K562 (cell line): Measurements from ENCODE around the gene ZKSCAN1. TPM values are rescaled to one million over a fixed set of nuclear protein-coding genes. Genes with fewer than 3 reads are reported as not detected.
A peak's percentile ranks its signal among the peaks of the same experiment; 100 is the strongest.
"Not testable (repeated sequence)": the region's sequence is repeated elsewhere in the genome, so short reads cannot be mapped to it uniquely, and the experiment has no call there.

Experiments used
- ATAC-seq: fragments of 200-7000 bp; cut with Tn5 transposase; 3 replicates; pipeline ENCODE4 v1.9.1; 2020; ENCODE audit warnings: moderate library complexity
- BruUV-seq: library from RNA; stranded (reverse); fragments of 400-500 nt; replicated peaks from 2 replicates; lab custom pipeline; 2021; lab: Mats Ljungman, UMichigan
- CTCF ChIA-PET: fragments of 300-600 bp; formaldehyde crosslinking; extraction: SDS; loops from one replicate; lab custom pipeline; 2021; ENCODE audit warnings: low intra/inter-chr PET ratio; lab: Yijun Ruan, JAX
- POLR2A ChIA-PET: fragments of 300-600, 350-650 bp; sonication (Branson Sonifier 250); formaldehyde crosslinking; extraction: SDS; loops from one replicate; lab custom pipeline; 2021; ENCODE audit warnings: antibody characterized with exemption, inconsistent platforms; lab: Yijun Ruan, JAX
- DNase-seq, 4 experiments: peaks; one replicate each; pipeline versions ENCODE4 v3.0.0 to v3.0.0-alpha.2; 2011 to 2018; ENCODE audit warnings: low spot score in 3 of 4, mixed read lengths in 3 of 4; ENCODE audit errors: extremely low read depth in 1 of 4
- FAIRE-seq: peaks from 2 replicates; lab custom pipeline; 2011; peaks lifted over from hg19 to GRCh38; lab: Jason Lieb, UNC
- H2AFZ ChIP-seq: 2 replicates; pipeline ENCODE4 v1.6.0; 2011; ENCODE audit warnings: low read depth, low read length, control low read depth, inconsistent platforms
- H3K27ac ChIP-seq: fragments of 200-600 bp; 3 replicates; pipeline ENCODE4 v1.8.0; 2011; ENCODE audit warnings: low read depth, mild to moderate bottlenecking, control low read depth, inconsistent platforms, low read length, moderate library complexity, mixed read lengths; ENCODE audit errors: extremely low read depth
- H3K27me3 ChIP-seq, 2 experiments: fragments of 300-600 bp in 1 of 2; 2 replicates in 1 of 2; 3 replicates in 1 of 2; pipeline versions ENCODE4 v1.6.0 to v1.8.0; 2011; ENCODE audit warnings: inconsistent platforms in 2 of 2, low read length in 2 of 2, mild to moderate bottlenecking in 1 of 2, mixed read lengths in 1 of 2, moderate library complexity in 1 of 2; ENCODE audit not compliant: control insufficient read depth in 2 of 2, insufficient read depth in 2 of 2
- H3K36me3 ChIP-seq: fragments of 300-600 bp; 3 replicates; pipeline ENCODE4 v1.8.0; 2011; ENCODE audit warnings: mild to moderate bottlenecking, low read length, inconsistent platforms; ENCODE audit not compliant: control insufficient read depth, insufficient read depth
- H3K4me1 ChIP-seq, 2 experiments: fragments of 200-600 bp in 1 of 2; replicated peaks in 1 of 2; 2 replicates in 1 of 2; 3 replicates in 1 of 2; pipeline versions ENCODE4 v1.5.1 to v1.8.0; 2011; ENCODE audit warnings: inconsistent platforms in 2 of 2, low read length in 2 of 2, mild to moderate bottlenecking in 1 of 2, mixed read lengths in 1 of 2, moderate library complexity in 1 of 2; ENCODE audit not compliant: control insufficient read depth in 2 of 2, insufficient read depth in 2 of 2
- H3K4me2 ChIP-seq: 2 replicates; pipeline ENCODE4 v1.6.1; 2011; ENCODE audit warnings: low read length, control low read depth, inconsistent platforms, mixed read lengths; ENCODE audit not compliant: insufficient read depth
- H3K4me3 ChIP-seq: fragments of 200-600 bp; sonication (generic), shearing (Covaris generic); 2 replicates; pipeline ENCODE4 v1.5.1; 2016; ENCODE audit warnings: control low read depth, inconsistent platforms
- H3K79me2 ChIP-seq: fragments of 200-600 bp; 3 replicates; pipeline ENCODE4 v1.8.0; 2011; ENCODE audit warnings: low read length, inconsistent platforms; ENCODE audit not compliant: control insufficient read depth, insufficient read depth
- H3K9ac ChIP-seq, 2 experiments: 2 replicates each; pipeline versions ENCODE4 v1.6.0 to v1.6.1; 2011; ENCODE audit warnings: low read depth in 2 of 2, low read length in 2 of 2, control low read depth in 1 of 2, inconsistent platforms in 1 of 2, mild to moderate bottlenecking in 1 of 2, mixed read lengths in 1 of 2; ENCODE audit not compliant: insufficient read depth in 1 of 2
- H3K9me1 ChIP-seq: one replicate; pipeline ENCODE4 v1.6.0; 2011; ENCODE audit warnings: inconsistent platforms, mild to moderate bottlenecking, low read length, moderate library complexity; ENCODE audit not compliant: control insufficient read depth, insufficient read depth
- H3K9me3 ChIP-seq: replicated peaks from 2 replicates; pipeline ENCODE4 v1.5.1; 2011; ENCODE audit warnings: low read depth, low read length, inconsistent platforms; ENCODE audit not compliant: control insufficient read depth, insufficient read depth
- H4K20me1 ChIP-seq: replicated peaks from 2 replicates; pipeline ENCODE4 v1.6.1; 2011; ENCODE audit warnings: low read length, inconsistent platforms, mixed read lengths; ENCODE audit not compliant: control insufficient read depth, insufficient read depth
- CTBP1 ChIP-seq: fragments of 450-650 bp; IDR thresholded peaks from 2 replicates; pipeline ENCODE4 v1.6.1; 2016; ENCODE audit warnings: borderline replicate concordance
- CTCF ChIP-seq, 3 experiments: IDR thresholded peaks in 2 of 3; conservative IDR thresholded peaks in 1 of 3; 2 replicates each; pipeline ENCODE4 v1.5.1; 2011 to 2012; ENCODE audit warnings: low read length in 3 of 3, mild to moderate bottlenecking in 3 of 3, control low read depth in 2 of 3, improper control_type of control experiment in 1 of 3, inconsistent platforms in 1 of 3, low read depth in 1 of 3, mixed read lengths in 1 of 3, moderate library complexity in 1 of 3; ENCODE audit not compliant: insufficient read depth in 2 of 3
- L3MBTL2 ChIP-seq: fragments of 450-650 bp; IDR thresholded peaks from 2 replicates; pipeline ENCODE4 v1.6.1; 2016; ENCODE audit warnings: mild to moderate bottlenecking, moderate library complexity
- RAD21 ChIP-seq, 2 experiments: fragments of 250-450 bp in 1 of 2; fragments of 450-650 bp in 1 of 2; sonication (Bioruptor Pico) in 1 of 2; formaldehyde crosslinking in 1 of 2; IDR thresholded peaks in 1 of 2; conservative IDR thresholded peaks in 1 of 2; 2 replicates each; pipeline versions ENCODE4 v1.4.0 to v1.8.0; 2020 to 2022; ENCODE audit warnings: mild to moderate bottlenecking in 2 of 2, moderate library complexity in 1 of 2
- REST ChIP-seq, 2 experiments: fragments of 450-650 bp; formaldehyde crosslinking in 1 of 2; IDR thresholded peaks; 2 replicates each; pipeline versions ENCODE4 v1.4.0 to v1.6.1; 2014 to 2020; ENCODE audit warnings: mild to moderate bottlenecking in 2 of 2, borderline replicate concordance in 1 of 2, low read depth in 1 of 2
- WGBS: fragments of 100-300 bp; shearing (Covaris generic); methylation state at CpG from one replicate; pipeline ENCODE4 v1.1.6; 2016; ENCODE audit warnings: low coverage, mixed read lengths; ENCODE audit not compliant: insufficient coverage; ENCODE audit errors: missing lambda C conversion rate; 5-methylcytosine and 5-hydroxymethylcytosine counted together
- in situ Hi-C: fragments of 300-500 bp; cut with MboI; formaldehyde crosslinking; loops from 4 replicates; pipeline ENCODE4 v1.15.0; 2018; ENCODE audit warnings: inconsistent platforms, mixed read lengths
- intact Hi-C: fragments of 100-400 bp; cut with micrococcal nuclease; formaldehyde crosslinking; loops from 2 replicates; pipeline ENCODE4 v1.14.2; 2022
- polyA plus RNA-seq, 8 experiments: library from polyadenylated mRNA; depleted of rRNA in 4 of 8; stranded (reverse) in 5 of 8; unstranded in 3 of 8; fragments of >200 nt; fragmentation: Nextera tagmentation in 2 of 8; fragmentation: Illumina TruSeq in 1 of 8; extraction: Ambion mirVana in 2 of 8; extraction: Trizol in 1 of 8; gene quantifications; 2 replicates each; pipeline versions ENCODE4 v1.2.1 to v1.2.3, GENCODE V29; 2011 to 2014; ENCODE audit warnings: inconsistent platforms in 1 of 8, missing spikeins in 1 of 8
- total RNA-seq, 7 experiments: library from RNA; depleted of rRNA in 6 of 7; stranded (reverse); fragments of >200 nt in 6 of 7; fragmentation: Illumina TruSeq in 2 of 7; extraction: Trizol in 2 of 7; gene quantifications; 2 replicates each; pipeline versions ENCODE4 v1.2.1 to v1.2.3, GENCODE V29; 2011 to 2021; ENCODE audit warnings: low replicate concordance in 1 of 7

Gene ZKSCAN1
- total and polyA plus RNA-seq, 9 of the 15 experiments (the other 6 are each of a cell fraction or from before 2014, with no cell fraction given) = 5.3 to 43.0 (median 23.2) TPM

DNA sequence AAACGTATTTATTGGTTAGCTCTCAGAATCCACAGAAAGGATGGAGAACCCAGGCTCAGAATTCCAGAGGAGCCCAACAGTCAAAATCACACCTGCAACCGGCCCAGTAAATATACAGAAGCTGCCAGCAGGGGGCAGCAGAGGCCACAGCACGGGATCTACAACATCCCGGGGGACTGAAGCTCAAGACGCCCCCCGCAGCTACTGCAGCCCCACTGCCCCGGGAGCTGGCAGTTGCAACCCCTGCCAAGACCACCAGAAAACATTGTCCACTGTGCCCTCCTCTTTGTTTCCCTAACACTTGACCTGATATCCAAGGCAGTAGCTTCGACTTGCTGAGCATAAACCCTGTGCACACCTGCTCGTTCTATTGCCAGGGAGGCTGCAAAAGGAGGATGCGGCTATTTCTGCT lies 35.6 kb upstream of the ZKSCAN1 start:
- 14% methylated on average over 7 of the region's 10 CpGs for WGBS
- H3K9me3 ChIP-seq; H3K79me2 ChIP-seq; H3K9me1 ChIP-seq; H3K9ac ChIP-seq; H3K4me2 ChIP-seq; H3K4me1 ChIP-seq; H4K20me1 ChIP-seq; TF ChIP-seq REST (CRISPR knock-in tag; IDR thresholded peaks at IDR 0.05; ENCODE audit: low read depth): not testable (repeated sequence)
- peak; percentile 54 to 82 (median 57) for TF ChIP-seq CTCF (IDR thresholded peaks at IDR 0.05 in 2 of 3, conservative IDR thresholded peaks at IDR 0.05 in 1 of 3; ENCODE audit: insufficient read depth in 2 of 3, low read depth in 1 of 3, low read length in 3 of 3)
- TF ChIP-seq REST (IDR thresholded peaks at IDR 0.05; ENCODE audit: borderline replicate concordance) = peak; percentile 62
- peak; percentile 32; the same call in 1 of the 2 replicates for TF ChIP-seq L3MBTL2
- peak; percentile 68 for TF ChIP-seq RAD21 (CRISPR knock-in tag; conservative IDR thresholded peaks at IDR 0.05 in 1 of 2, IDR thresholded peaks at IDR 0.05 in 1 of 2)
- 0 out of 2 replicates have a peak, but pooled peaks have one; percentile 8 for TF ChIP-seq CTBP1
- TF ChIP-seq, all 486 proteins: peak for 5; not testable (repeated sequence) for 481
- Histone ChIP-seq H3K27me3 (peaks cover 17 to 42% of the 10 kb centered on the region in 2 experiments; a peak in 4 of 5 replicates), H2AFZ (peak overlapping the region; percentile 25; the same call in 1 of the 2 replicates)
- FAIRE-seq = peak; percentile 90
- not testable (repeated sequence) for H3K4me3 ChIP-seq, H3K36me3 ChIP-seq, BruUV-seq, H3K27ac ChIP-seq
- in situ Hi-C loops = loop anchor here (5.0 kb wide), 1 partner anchor 1307 kb away; no protein-coding TSS in a partner anchor
- intact Hi-C loops = loop anchor here (2.0 to 5.0 kb wide), 2 partner anchors 61 to 147 kb away; partner anchors contain the start of genes MBLAC1 and TRIM4
- ChIA-PET POLR2A (interaction anchor here (0.7 kb wide), 2 partner anchors 38 to 370 kb away, joined by 3 read pairs; no protein-coding TSS in a partner anchor), CTCF (interaction anchor here (1.0 to 1.1 kb wide), 2 partner anchors 11 to 151 kb away, joined by 3 to 4 read pairs; no protein-coding TSS in a partner anchor)
- peak; percentile 93 for ATAC-seq
- peak in 1 of 4 experiments; percentile 62 for DNase-seq
